WTC11 (cell line): ENCODE results near the gene CLSTN2. TPM values are rescaled to one million over a fixed set of nuclear protein-coding genes. Genes with fewer than 3 reads are reported as not detected.

Experiments used
- ATAC-seq: fragments of 200-7000 bp; cut with Tn5 transposase; 2 replicates; pipeline ENCODE4 v1.10.0; 2021; ENCODE audit warnings: mild to moderate bottlenecking, moderate library complexity
- CTCF ChIA-PET: fragments of 300-600 bp; sonication (Branson Sonifier 250); formaldehyde crosslinking; loops from one replicate; lab custom pipeline; 2021; ENCODE audit warnings: antibody characterized with exemption; lab: Charles Lee
- POLR2A ChIA-PET: fragments of 350-600 bp; sonication (Branson Sonifier 250); formaldehyde crosslinking; loops from one replicate; lab custom pipeline; 2021; ENCODE audit warnings: antibody characterized with exemption; lab: Charles Lee
- DNase-seq: peaks from one replicate; pipeline ENCODE4 v3.0.0; 2021; ENCODE audit warnings: low spot score
- H3K27ac Mint-ChIP-seq: 2 replicates; pipeline ENCODE4 v1.8.0; 2021; ENCODE audit warnings: mixed read lengths
- H3K27me3 Mint-ChIP-seq: 2 replicates; pipeline ENCODE4 v1.8.0; 2021; ENCODE audit warnings: low read depth, mild to moderate bottlenecking, moderate library complexity, mixed read lengths
- H3K36me3 Mint-ChIP-seq: 2 replicates; pipeline ENCODE4 v1.8.0; 2021; ENCODE audit warnings: mixed read lengths
- H3K4me1 Mint-ChIP-seq: 2 replicates; pipeline ENCODE4 v1.8.0; 2022; ENCODE audit warnings: mixed read lengths
- H3K4me3 Mint-ChIP-seq: 2 replicates; pipeline ENCODE4 v1.8.0; 2021; ENCODE audit warnings: mild to moderate bottlenecking, moderate library complexity, mixed read lengths
- H3K9me3 Mint-ChIP-seq: 2 replicates; pipeline ENCODE4 v1.8.0; 2021; ENCODE audit warnings: mixed read lengths
- ATF1 ChIP-seq: sonication (generic); formaldehyde crosslinking; IDR thresholded peaks from 2 replicates; pipeline ENCODE4 v1.8.1; 2023; ENCODE audit warnings: mild to moderate bottlenecking, moderate library complexity, missing genetic modification reagents
- ELF4 ChIP-seq: sonication (generic); formaldehyde crosslinking; IDR thresholded peaks from 2 replicates; pipeline ENCODE4 v1.8.1; 2022; ENCODE audit warnings: low read depth, mild to moderate bottlenecking, moderate library complexity, missing genetic modification reagents
- ERG ChIP-seq: fragments of 250-450 bp; sonication (Bioruptor Pico); IDR thresholded peaks from 2 replicates; pipeline ENCODE4 v1.8.0; 2021; ENCODE audit warnings: mild to moderate bottlenecking
- FOXJ3 ChIP-seq: sonication (generic); formaldehyde crosslinking; IDR thresholded peaks from 2 replicates; pipeline ENCODE4 v1.9.0; 2021; ENCODE audit warnings: missing genetic modification reagents, mild to moderate bottlenecking, borderline replicate concordance
- IRF1 ChIP-seq: sonication (generic); formaldehyde crosslinking; IDR thresholded peaks from 2 replicates; pipeline ENCODE4 v1.8.0; 2023; ENCODE audit warnings: missing genetic modification reagents
- NFE2L1 ChIP-seq: sonication (generic); formaldehyde crosslinking; IDR thresholded peaks from 2 replicates; pipeline ENCODE4 v1.8.1; 2023; ENCODE audit warnings: missing genetic modification reagents
- PREB ChIP-seq: sonication (generic); formaldehyde crosslinking; IDR thresholded peaks from 2 replicates; pipeline ENCODE4 v1.8.1; 2022; ENCODE audit warnings: mild to moderate bottlenecking, missing genetic modification reagents, moderate library complexity, borderline replicate concordance
- SMAD4 ChIP-seq: sonication (generic); formaldehyde crosslinking; IDR thresholded peaks from 2 replicates; pipeline ENCODE4 v1.8.0; 2022; ENCODE audit warnings: mild to moderate bottlenecking, missing genetic modification reagents
- SP1 ChIP-seq: sonication (generic); formaldehyde crosslinking; conservative IDR thresholded peaks from 2 replicates; pipeline ENCODE4 v1.8.1; 2022; ENCODE audit warnings: missing genetic modification reagents
- TEAD4 ChIP-seq: sonication (generic); formaldehyde crosslinking; IDR thresholded peaks from 2 replicates; pipeline ENCODE4 v1.8.0; 2022; ENCODE audit warnings: mild to moderate bottlenecking, missing genetic modification reagents
- USF1 ChIP-seq: sonication (generic); formaldehyde crosslinking; IDR thresholded peaks from 2 replicates; pipeline ENCODE4 v1.8.0; 2022; ENCODE audit warnings: mild to moderate bottlenecking, missing genetic modification reagents
- USF2 ChIP-seq: sonication (generic); formaldehyde crosslinking; IDR thresholded peaks from 2 replicates; pipeline ENCODE4 v1.8.1; 2023; ENCODE audit warnings: mild to moderate bottlenecking, missing genetic modification reagents, moderate library complexity
- ZNF281 ChIP-seq: sonication (generic); formaldehyde crosslinking; IDR thresholded peaks from 2 replicates; pipeline ENCODE4 v1.8.0; 2023; ENCODE audit warnings: mild to moderate bottlenecking, missing genetic modification reagents
- ZNF416 ChIP-seq: fragments of 250-450 bp; sonication (Bioruptor Pico); IDR thresholded peaks from 2 replicates; pipeline ENCODE4 v1.9.0; 2021; ENCODE audit warnings: mild to moderate bottlenecking, inconsistent platforms
- ZNF425 ChIP-seq: fragments of 250-450 bp; sonication (Bioruptor Pico); conservative IDR thresholded peaks from 2 replicates; pipeline ENCODE4 v1.9.0; 2021; ENCODE audit warnings: mild to moderate bottlenecking
- ZNF512 ChIP-seq: sonication (generic); formaldehyde crosslinking; IDR thresholded peaks from 2 replicates; pipeline ENCODE4 v1.8.1; 2022; ENCODE audit warnings: missing genetic modification reagents, borderline replicate concordance
- ZNF671 ChIP-seq: fragments of 250-450 bp; sonication (Bioruptor Pico); IDR thresholded peaks from 2 replicates; pipeline ENCODE4 v1.8.0; 2021; ENCODE audit warnings: mild to moderate bottlenecking
- total RNA-seq: library from RNA; stranded (reverse); gene quantifications from 3 replicates; pipeline ENCODE4 v1.2.3, GENCODE V29; 2021

Gene CLSTN2
- total RNA-seq, 1 experiment from 2014 or later, result 0.35 TPM

- no peak for TF ChIP-seq ATF1 (CRISPR knock-in tag)
- TF ChIP-seq ZNF671 (CRISPR knock-in tag), result no peak
- TF ChIP-seq NFE2L1 (CRISPR knock-in tag), result no peak
- TF ChIP-seq TEAD4 (CRISPR knock-in tag), result no peak
These were observed 41.6 kb upstream of the CLSTN2 start (continued) for GRCh38 chr3:139893267-139893962.

- CTCF ChIA-PET, result no interaction called here
- Mint-ChIP-seq H3K36me3 (no peaks in the 10 kb centered on the region; the same call in 1 of the 2 replicates), H3K4me3 (no peak overlapping the region), H3K4me1 (no peaks in the 10 kb centered on the region)
- no peak for TF ChIP-seq FOXJ3 (CRISPR knock-in tag)
- no peak for TF ChIP-seq USF2 (CRISPR knock-in tag)
- TF ChIP-seq, all 79 proteins: peak for 0
- DNase-seq (no peak), ATAC-seq (no peak)
- Mint-ChIP-seq H3K9me3 (peaks cover 2% of the 10 kb centered on the region), H3K27ac (no peak overlapping the region), H3K27me3 (no peaks in the 10 kb centered on the region)
- POLR2A ChIA-PET, result no interaction called here
These were observed 40.9 kb upstream of the CLSTN2 start for GRCh38 chr3:139893963-139894642.

GRCh38 chr3:139894643-139894989, 40.4 kb upstream of the CLSTN2 start:
- Mint-ChIP-seq H3K27ac (no peak overlapping the region), H3K4me1 (no peaks in the 10 kb centered on the region), H3K36me3 (no peaks in the 10 kb centered on the region; the same call in none of the 2 replicates), H3K4me3 (no peak overlapping the region), H3K9me3 (peaks cover 8% of the 10 kb centered on the region), H3K27me3 (no peaks in the 10 kb centered on the region)
- no peak for TF ChIP-seq SMAD4 (CRISPR knock-in tag)
- ChIA-PET CTCF (no interaction called here), POLR2A (no interaction called here)
- no peak for DNase-seq
- no peak for ATAC-seq

GRCh38 chr3:139897759-139898158, 37.2 kb upstream of the CLSTN2 start:
- Mint-ChIP-seq H3K4me3 (no peak overlapping the region), H3K36me3 (no peaks in the 10 kb centered on the region; the same call in none of the 2 replicates), H3K9me3 (peaks cover 16% of the 10 kb centered on the region), H3K4me1 (no peaks in the 10 kb centered on the region), H3K27ac (no peak overlapping the region), H3K27me3 (no peaks in the 10 kb centered on the region)
- DNase-seq (no peak), ATAC-seq (no peak)
- CTCF ChIA-PET, result no interaction called here
- POLR2A ChIA-PET, result no interaction called here
- TF ChIP-seq PREB (CRISPR knock-in tag), result no peak
- TF ChIP-seq ZNF425, result no peak
- no peak for TF ChIP-seq USF1 (CRISPR knock-in tag)
- TF ChIP-seq ZNF281 (CRISPR knock-in tag), result no peak
- TF ChIP-seq IRF1 (CRISPR knock-in tag), result no peak
- no peak for TF ChIP-seq SP1 (CRISPR knock-in tag)
- no peak for TF ChIP-seq ERG (CRISPR knock-in tag)
- no peak for TF ChIP-seq ZNF512 (CRISPR knock-in tag)
- TF ChIP-seq ZNF416 (CRISPR knock-in tag), result no peak
- TF ChIP-seq ELF4 (CRISPR knock-in tag), result no peak
